ENCODE results near the gene ANKRD65.
"Not testable (repeated sequence)": the region's sequence is repeated elsewhere in the genome, so short reads cannot be mapped to it uniquely, and the experiment has no call there.

The ANKRD65 gene

DNA sequence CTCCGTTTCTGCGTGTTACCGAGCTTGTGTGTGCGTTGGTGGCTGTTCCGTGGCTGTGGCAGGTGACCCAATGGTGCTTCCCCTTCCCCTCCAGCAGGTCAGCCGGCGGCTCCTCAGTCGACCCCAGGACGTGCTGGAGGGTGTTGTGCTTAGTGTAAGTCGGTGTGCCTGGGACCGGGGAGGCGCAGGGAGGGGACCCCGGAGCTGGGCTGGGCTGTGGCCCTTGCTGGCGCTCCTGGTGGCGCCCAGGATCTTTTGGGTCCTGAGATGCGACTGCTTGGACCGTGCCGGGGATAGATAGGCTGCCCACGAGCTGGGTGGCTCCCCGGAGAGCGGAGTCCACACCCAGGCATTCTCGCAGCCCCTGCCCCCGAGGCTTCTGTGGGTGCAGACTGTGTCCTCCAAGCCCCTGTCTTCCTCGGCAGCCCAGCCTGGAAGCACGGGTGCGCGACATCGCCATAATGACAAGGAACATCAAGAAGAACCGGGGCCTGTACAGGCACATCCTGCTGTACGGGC is 34.3 kb upstream of the ANKRD65 start:
- H3K4me3 ChIP-seq (ENCODE audit: low read depth, low read length), result no peak overlapping the region
- no peak for DNase-seq (ENCODE audit: low read depth, low spot score)
- TF ChIP-seq, protein P1, sequence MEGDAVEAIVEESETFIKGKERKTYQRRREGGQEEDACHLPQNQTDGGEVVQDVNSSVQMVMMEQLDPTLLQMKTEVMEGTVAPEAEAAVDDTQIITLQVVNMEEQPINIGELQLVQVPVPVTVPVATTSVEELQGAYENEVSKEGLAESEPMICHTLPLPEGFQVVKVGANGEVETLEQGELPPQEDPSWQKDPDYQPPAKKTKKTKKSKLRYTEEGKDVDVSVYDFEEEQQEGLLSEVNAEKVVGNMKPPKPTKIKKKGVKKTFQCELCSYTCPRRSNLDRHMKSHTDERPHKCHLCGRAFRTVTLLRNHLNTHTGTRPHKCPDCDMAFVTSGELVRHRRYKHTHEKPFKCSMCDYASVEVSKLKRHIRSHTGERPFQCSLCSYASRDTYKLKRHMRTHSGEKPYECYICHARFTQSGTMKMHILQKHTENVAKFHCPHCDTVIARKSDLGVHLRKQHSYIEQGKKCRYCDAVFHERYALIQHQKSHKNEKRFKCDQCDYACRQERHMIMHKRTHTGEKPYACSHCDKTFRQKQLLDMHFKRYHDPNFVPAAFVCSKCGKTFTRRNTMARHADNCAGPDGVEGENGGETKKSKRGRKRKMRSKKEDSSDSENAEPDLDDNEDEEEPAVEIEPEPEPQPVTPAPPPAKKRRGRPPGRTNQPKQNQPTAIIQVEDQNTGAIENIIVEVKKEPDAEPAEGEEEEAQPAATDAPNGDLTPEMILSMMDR (IDR thresholded peaks at IDR 0.05; ENCODE audit: low read depth, low read length), result no peak
- in situ Hi-C loops (cut with HindIII; ENCODE audit: low sequenced_read_pairs), result no loop called here

DNA sequence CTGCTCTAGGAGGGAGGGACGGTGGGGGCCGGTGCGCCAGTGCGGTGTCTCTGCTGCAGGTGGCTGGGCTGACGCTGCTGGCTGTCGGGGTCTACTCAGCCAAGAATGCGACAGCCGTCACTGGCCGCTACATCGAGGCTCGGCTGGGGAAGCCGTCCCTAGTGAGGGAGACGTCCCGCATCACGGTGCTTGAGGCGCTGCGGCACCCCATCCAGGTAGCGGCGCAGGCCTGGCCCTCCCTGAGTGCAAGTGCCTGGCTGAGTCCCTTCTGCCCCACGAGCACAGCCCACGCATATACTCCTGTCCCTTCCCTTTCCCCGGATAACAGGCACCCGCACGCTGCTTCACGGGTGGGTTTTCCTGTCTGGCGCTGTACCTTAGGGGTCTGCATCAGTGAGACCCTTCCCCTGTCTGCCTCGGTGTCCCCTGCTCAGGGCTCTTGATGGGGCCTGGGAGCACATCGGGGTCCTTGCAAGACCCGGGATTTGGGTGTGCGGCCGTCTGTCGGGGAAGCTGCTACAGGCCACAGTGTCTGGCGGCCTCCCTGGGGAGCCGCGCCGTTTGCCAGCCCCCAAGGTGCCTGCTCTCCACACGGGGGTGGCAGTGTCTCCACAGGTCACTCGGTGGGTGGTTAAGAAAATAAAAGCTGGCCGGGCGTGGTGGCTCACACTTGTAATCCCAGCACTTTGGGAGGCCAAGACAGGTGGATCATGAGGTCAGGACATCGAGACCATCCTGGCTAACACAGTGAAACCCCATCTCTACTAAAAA is 33.4 kb upstream of the ANKRD65 start:
- in situ Hi-C loops (cut with HindIII; ENCODE audit: low sequenced_read_pairs); H3K4me3 ChIP-seq (ENCODE audit: low read depth, low read length); DNase-seq (ENCODE audit: low read depth, low spot score): not testable (repeated sequence)

DNA sequence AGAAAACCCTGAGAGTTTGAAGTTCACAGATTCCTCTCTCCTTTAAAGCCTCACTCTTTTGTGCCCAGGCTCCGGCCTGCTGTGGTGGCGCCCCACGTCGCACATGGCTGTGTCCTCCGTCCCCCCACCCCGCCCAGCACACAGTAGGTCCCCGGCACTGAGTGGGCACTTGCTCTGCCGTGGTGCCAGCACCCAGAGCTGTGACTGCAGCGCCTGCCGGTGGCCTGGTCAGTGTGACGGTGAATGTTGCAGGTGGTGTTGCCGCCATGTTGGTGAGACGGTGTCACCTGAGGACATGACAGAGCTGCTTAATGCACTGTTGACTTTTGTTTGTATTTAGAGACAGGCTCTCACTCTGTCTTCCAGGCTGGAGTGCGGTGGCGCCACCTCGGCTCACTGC is 31.8 kb upstream of the ANKRD65 start:
- H3K4me3 ChIP-seq (ENCODE audit: low read depth, low read length), result no peak overlapping the region
- in situ Hi-C loops (cut with HindIII; ENCODE audit: low sequenced_read_pairs), result no loop called here
- no peak for DNase-seq (ENCODE audit: low read depth, low spot score)
- TF ChIP-seq, protein P1 (IDR thresholded peaks at IDR 0.05; ENCODE audit: low read depth, low read length), result no peak

DNA sequence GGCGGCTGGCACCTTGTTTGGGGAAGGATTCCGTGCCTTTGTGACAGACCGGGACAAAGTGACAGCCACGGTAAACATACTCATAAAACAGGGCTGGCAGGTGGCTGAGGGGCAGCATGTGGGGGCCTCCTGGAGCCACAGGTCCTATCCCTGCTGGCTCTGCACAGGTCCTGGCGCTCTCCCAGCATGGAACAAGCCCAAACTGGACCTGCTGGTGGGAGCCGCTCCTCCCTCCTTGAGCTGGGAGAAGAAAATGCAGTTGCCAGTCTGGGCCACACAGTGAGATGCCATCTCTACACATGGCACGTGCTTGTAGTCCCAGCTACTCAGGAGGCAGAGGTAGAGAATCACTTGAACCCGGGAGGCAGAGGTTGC is 31.3 kb upstream of the ANKRD65 start:
- in situ Hi-C loops (cut with HindIII; ENCODE audit: low sequenced_read_pairs); DNase-seq (ENCODE audit: low read depth, low spot score); H3K4me3 ChIP-seq (ENCODE audit: low read depth, low read length): not testable (repeated sequence)

DNA sequence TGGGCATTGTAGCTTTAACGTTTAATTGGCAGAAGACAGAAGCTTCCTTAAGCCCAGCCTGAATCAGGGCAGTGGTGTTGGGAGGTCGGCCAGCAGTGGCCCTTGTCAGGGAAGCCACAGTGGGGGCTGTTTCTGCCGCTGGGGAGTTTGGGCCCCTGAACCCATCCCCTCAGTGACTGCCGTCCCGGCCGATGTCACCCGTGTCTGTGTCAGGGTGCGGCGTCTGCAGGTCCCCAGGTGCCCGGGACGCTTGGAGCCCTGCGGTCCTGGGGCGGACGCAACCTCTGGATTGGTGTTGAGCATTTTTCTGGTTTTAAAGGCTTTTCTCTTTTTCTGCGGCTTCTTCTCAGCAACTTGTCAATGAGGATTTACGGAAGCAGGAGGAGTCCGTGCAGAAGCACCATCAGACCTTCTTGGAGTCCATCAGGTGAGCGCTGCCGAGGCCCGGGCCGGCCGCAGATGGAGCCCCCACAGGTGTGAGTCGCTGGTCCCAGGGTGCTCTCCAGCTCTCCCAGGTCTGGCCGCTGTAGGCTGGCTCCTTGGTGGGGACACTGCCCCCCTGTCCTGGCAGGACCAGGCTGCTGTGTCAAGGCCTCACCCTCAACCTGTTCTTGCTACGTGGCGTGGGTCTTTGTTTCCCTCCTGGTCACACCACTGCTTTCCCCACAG is 30.8 kb upstream of the ANKRD65 start:
- DNase-seq (ENCODE audit: low read depth, low spot score), result no peak
- TF ChIP-seq, protein P1 (IDR thresholded peaks at IDR 0.05; ENCODE audit: low read depth, low read length), result no peak
- no peak overlapping the region for H3K4me3 ChIP-seq (ENCODE audit: low read depth, low read length)
- in situ Hi-C loops (cut with HindIII; ENCODE audit: low sequenced_read_pairs), result no loop called here

DNA sequence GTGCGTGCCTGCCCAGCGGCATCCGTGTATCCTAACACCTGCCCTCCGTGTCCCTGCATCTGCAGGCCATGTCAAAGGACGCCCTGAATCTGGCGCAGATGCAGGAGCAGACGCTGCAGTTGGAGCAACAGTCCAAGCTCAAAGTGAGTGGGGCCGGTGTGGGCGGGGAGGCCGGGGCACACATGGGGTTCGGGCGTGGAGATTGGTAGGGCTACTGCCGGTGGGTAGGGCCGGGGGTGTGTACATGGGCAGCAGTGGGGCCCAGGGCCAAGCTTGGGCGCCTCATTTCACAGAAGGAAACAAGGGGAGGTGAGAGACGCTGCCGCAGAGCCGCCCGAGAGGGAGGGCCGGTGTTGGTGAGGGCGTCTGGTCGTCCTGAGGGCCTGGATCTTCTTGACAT is 29.5 kb upstream of the ANKRD65 start:
- H3K4me3 ChIP-seq (ENCODE audit: low read depth, low read length); in situ Hi-C loops (cut with HindIII; ENCODE audit: low sequenced_read_pairs); DNase-seq (ENCODE audit: low read depth, low spot score): not testable (repeated sequence)

DNA sequence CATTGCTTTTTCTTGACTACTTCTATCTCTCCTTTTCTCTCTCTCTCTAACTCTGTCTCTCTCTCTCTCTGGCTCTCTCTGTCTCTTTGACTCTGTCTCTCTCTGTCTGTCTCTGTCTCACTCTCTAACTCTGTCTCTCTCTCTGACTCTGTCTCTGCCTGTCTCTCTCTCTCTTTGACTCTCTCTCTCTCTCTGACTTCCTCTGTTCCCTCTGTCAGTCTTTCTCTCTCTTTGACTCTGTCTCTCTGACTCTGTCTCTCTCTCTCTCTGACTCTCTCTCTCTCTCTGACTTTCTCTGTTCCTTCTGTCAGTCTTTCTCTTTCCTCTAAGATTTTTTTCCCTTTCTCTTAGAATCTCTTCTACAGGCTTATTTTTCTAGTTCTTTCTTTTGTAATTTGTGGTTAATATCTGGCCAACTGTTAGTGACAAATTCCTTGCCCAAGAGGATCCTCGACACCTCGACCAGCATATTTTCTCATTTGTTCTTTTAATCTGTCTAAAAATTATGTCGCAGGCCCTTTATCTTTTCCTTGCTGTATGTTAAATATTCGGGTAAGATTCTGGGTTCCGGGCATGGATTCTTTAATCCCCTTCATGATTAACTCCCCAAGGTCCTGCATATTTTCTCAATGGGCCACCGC is 28.1 kb upstream of the ANKRD65 start, which contains the start of gene ATAD3C:
Gene ATAD3C (plus strand): TSS at position 591 of the 641 bp plus-strand sequence. CDS start 995 bp downstream, outside the sequence.
- in situ Hi-C loops (cut with HindIII; ENCODE audit: low sequenced_read_pairs), result no loop called here
- DNase-seq (ENCODE audit: low read depth, low spot score), result no peak
- H3K4me3 ChIP-seq (ENCODE audit: low read depth, low read length), result no peak within 1 kb of the TSS
- TF ChIP-seq, protein P1 (IDR thresholded peaks at IDR 0.05; ENCODE audit: low read depth, low read length), result no peak

DNA sequence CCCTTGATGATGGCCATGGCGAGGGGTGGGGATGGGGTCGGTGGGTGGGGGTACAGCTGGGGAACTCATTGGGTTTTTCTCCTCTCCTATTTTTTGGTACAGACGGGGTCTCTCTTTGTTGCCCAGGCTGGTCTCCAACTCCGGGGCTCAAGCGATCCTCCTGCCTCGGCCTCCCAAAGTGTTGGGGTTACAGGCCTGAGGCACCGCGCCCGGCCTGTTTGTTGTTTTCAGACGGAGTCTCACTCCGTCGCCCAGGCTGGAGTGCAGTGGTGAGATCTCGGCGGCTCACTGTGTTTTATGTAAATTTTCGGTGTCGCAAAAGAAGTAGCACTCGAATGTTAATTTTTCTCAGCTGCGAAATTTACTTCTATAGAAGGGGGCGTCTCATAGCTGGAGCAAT is 25.6 kb upstream of the ANKRD65 start:
- in situ Hi-C loops (cut with HindIII; ENCODE audit: low sequenced_read_pairs); H3K4me3 ChIP-seq (ENCODE audit: low read depth, low read length): not testable (repeated sequence)

More for the DNA sequence above, 25.6 kb upstream of the ANKRD65 start:
- DNase-seq (ENCODE audit: low read depth, low spot score), result not testable (repeated sequence)
